K562 treated with DMSO at 1 percent for 4 hours (cell line): ENCODE measurements around the gene ZNF277. TPM values are rescaled to one million over a fixed set of nuclear protein-coding genes. Genes with fewer than 3 reads are reported as not detected.

Experiments used
- total RNA-seq: library from RNA; unstranded; fragments of 300-600 nt; gene quantifications from 2 replicates; pipeline ENCODE4 v1.2.3, GENCODE V29; 2022; ENCODE audit not compliant: insufficient read depth

Gene ZNF277, protein sequence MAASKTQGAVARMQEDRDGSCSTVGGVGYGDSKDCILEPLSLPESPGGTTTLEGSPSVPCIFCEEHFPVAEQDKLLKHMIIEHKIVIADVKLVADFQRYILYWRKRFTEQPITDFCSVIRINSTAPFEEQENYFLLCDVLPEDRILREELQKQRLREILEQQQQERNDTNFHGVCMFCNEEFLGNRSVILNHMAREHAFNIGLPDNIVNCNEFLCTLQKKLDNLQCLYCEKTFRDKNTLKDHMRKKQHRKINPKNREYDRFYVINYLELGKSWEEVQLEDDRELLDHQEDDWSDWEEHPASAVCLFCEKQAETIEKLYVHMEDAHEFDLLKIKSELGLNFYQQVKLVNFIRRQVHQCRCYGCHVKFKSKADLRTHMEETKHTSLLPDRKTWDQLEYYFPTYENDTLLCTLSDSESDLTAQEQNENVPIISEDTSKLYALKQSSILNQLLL
- 27.5 and 31.9 TPM in 2 replicates for total RNA-seq

DNA sequence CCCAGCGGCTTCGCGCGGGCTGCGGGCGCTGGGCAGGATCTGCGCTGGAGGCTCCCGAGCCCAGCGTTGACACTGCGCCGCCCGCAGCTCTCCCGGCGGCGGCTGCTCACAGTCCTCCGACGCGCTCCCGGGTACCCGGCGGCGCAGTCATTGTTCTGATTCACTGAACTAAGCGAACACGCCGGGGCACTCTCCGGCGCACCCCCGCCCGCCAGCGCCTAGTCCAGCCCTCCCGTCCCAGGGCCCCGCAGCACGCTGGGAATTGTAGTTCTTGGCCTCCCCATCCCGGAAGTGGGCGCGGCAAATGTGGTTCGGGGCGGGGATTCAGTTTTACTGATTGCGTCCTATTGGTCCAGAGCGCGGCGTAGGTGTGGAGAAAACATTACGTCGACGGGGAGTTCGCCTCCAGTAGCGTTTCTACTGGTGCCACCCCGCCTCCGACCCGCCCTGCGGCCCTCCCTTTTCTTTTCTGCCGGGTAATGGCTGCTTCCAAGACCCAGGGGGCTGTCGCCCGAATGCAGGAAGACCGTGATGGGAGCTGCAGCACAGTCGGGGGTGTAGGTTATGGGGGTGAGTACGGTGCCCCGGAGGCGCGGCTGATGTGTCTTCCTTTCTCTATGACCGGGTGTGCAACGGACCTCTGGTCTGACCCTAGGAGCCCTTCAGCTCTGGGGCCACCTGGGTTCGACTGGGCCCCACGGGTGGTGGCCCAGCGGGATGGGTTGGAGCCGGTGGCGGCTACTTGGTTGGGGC is at the start of gene ZNF277, which contains the start of gene DOCK4:
Gene ZNF277, plus strand, starts transcription at position 458 of the 753 bp plus-strand sequence. Its CDS starts 22 bp downstream, at position 480.
Gene DOCK4, minus strand, starts transcription at position 162 of the 753 bp plus-strand sequence. CDS start 261 bp downstream, outside the sequence.

Other genes with a start within 250 kb of the ZNF277 start
- gene DOCK4, start 296 bp upstream of the ZNF277 start, total RNA-seq, result 0.73 and 0.89 TPM in 2 replicates
- gene IFRD1, start 243.8 kb downstream of the ZNF277 start, total RNA-seq, result 55.1 and 55.6 TPM in 2 replicates